GM23248 (cell line): ENCODE measurements around the gene WDPCP.

Experiments
- EZH2 ChIP-seq: fragments of 200-600 bp; sonication (generic); IDR thresholded peaks from 2 replicates; pipeline ENCODE4 v1.6.1; 2018; ENCODE audit warnings: antibody characterized with exemption, mild to moderate bottlenecking; ENCODE audit not compliant: insufficient read depth, poor library complexity, severe bottlenecking
- EZH2phosphoT487 ChIP-seq: fragments of 200-600 bp; sonication (generic); IDR thresholded peaks from 2 replicates; pipeline ENCODE4 v1.6.1; 2018; ENCODE audit warnings: antibody characterized with exemption, moderate library complexity, mild to moderate bottlenecking, low read depth; ENCODE audit not compliant: insufficient read depth

- TF ChIP-seq EZH2phosphoT487, result no peak
- no peak for TF ChIP-seq EZH2
Observed at GRCh38 chr2:63081404-63081803, 506.9 kb downstream of the WDPCP start.
